Fibroblast of lung (primary cell): ENCODE data around the gene ACTG1.

ENCODE experiments used
- CTCF ChIP-seq, 2 donors: IDR thresholded peaks in 1 of 2; conservative IDR thresholded peaks in 1 of 2; 1 replicate in 1 of 2; 2 replicates in 1 of 2; pipeline ENCODE4 v1.5.1; 2011 to 2012; ENCODE audit warnings: low read length in 2 of 2, control low read depth in 1 of 2, inconsistent platforms in 1 of 2, low read depth in 1 of 2, mild to moderate bottlenecking in 1 of 2
- EZH2 ChIP-seq: IDR thresholded peaks from 2 replicates; pipeline ENCODE4 v1.5.1; 2012; ENCODE audit warnings: low read length, control low read depth, mild to moderate bottlenecking; ENCODE audit errors: missing control alignments

- no peak for TF ChIP-seq CTCF (conservative IDR thresholded peaks at IDR 0.05 in 1 of 2, IDR thresholded peaks at IDR 0.05 in 1 of 2; ENCODE audit: low read depth in 1 of 2, low read length in 2 of 2)
- no peak for TF ChIP-seq EZH2
Measured at GRCh38 chr17:81561494-81561885, 48.9 kb upstream of the ACTG1 start.
